GM19023 (cell line): Measurements from ENCODE around the gene WDR62.
A peak's percentile ranks its signal among the peaks of the same experiment; 100 is the strongest.
"Not testable (repeated sequence)": the region's sequence is repeated elsewhere in the genome, so short reads cannot be mapped to it uniquely, and the experiment has no call there.

Experiments
- ATAC-seq: cut with Tn5 transposase; IDR thresholded peaks from one replicate; pipeline ENCODE4 v1.9.1; 2021; ENCODE audit warnings: mild to moderate bottlenecking, moderate library complexity; ENCODE audit not compliant: unreplicated experiment

Gene WDR62

GRCh38 chr19:36106991-36107390 is 52.3 kb downstream of the WDR62 start:
- no peak for ATAC-seq

- no peak for ATAC-seq
These were observed 54.0 kb downstream of the WDR62 start for GRCh38 chr19:36108684-36109083.

- ATAC-seq, result no peak
These were observed 55.9 kb downstream of the WDR62 start, which contains the start of gene OVOL3 for GRCh38 chr19:36110487-36111199. TSS of gene OVOL3 (plus strand) at chr19:36111143. CDS start at chr19:36111203, 60 bp downstream.

- no peak for ATAC-seq
These were observed 56.5 kb downstream of the WDR62 start for GRCh38 chr19:36111200-36111539.

- no peak for ATAC-seq
These were observed 58.0 kb downstream of the WDR62 start for GRCh38 chr19:36112678-36113077.

DNA sequence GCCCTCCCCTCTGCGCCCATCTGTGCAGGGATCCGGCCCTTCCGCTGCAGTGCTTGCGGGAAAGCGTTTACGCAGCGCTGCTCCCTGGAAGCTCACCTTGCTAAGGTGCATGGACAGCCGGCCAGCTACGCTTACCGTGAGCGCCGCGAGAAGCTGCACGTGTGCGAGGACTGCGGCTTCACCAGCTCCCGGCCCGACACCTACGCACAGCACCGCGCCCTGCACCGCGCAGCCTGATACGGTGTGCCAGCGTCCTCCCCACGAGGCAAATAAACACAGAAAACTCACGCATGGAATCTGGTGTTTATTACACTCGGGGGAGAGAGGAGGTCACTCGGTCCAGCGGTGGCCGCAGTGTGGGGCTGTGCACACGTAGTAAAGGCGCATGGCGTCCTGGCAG is 58.7 kb downstream of the WDR62 start:
- no peak for ATAC-seq

DNA sequence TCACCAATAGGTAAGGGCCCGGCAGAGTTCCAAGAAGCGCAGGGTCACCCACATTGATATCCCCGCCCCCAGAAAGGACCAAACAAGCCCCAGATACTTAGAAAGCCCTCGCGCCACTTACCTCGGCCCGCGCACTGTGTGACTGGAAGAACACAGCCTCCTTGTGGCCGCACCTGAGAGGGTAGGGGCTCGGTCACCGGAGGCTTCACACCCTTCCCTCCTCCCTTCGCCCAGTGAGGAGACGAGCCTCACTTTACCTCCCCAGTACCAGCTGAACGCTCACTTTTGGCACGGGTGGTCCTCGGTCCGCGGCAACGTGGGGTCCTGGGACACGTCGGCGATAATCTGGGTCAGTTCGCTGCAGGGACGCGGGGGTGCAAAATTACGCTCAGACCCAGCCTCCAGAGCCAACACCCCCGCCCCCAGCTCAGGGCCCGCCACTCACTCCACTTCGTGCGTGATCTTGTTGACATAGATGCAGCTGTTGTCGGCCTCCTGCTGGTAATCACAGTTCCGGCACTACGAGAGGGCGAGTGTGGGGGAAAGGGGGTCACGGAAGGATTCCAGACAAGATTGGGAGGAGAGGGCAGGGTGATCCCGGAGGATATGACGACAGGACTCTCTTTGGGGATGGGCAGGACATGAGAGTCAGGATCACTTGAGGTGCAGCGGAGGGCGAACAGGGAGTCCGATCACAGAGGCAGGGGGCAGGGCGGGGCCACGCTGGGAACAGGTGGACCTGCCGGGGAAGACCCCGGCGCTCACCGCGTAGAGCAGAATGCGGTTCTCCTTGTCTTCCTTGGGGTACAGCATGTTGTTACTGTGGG is 59.4 kb downstream of the WDR62 start:
- ATAC-seq, result no peak

DNA sequence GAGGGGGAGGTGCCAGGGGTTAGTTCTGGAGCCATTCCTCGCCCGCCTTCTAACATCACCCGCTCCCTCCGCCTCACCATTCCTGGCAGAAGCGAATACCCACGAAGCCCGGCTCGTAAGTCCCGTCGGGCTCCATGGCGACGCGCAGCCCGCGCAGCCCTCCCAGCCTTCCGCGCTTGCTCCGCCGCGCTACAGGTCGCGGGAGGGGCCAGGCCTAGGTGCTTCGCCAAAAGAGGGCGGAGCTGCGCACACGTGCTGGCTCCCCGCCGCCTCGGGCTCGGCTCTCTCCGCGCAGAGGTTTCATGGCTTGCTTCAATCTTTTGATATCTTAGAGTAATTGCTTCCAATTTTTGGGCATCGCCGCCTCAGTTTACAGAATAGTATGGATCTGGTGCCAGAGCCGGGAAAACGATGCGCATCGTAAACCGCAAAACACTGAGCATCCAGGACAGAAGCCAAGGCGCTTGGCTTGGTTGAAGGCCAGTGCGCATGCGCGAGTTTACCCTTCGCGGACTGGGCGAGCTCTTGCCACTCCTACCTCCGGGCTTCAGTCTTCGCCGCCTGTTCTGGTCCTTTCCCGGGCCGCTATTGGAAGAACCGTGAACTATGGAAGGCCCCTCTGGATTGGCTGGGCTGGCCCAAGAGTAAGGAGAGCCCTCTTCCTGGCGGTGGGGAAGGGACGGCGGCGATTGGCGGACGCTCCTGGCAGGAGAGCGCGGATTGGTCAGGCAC is 60.2 kb downstream of the WDR62 start, which contains the start of gene POLR2I:
Gene POLR2I (minus strand): TSS at position 155 of the 732 bp plus-strand sequence. CDS start 19 bp downstream, at position 136.
- ATAC-seq, result peak; percentile 84

DNA sequence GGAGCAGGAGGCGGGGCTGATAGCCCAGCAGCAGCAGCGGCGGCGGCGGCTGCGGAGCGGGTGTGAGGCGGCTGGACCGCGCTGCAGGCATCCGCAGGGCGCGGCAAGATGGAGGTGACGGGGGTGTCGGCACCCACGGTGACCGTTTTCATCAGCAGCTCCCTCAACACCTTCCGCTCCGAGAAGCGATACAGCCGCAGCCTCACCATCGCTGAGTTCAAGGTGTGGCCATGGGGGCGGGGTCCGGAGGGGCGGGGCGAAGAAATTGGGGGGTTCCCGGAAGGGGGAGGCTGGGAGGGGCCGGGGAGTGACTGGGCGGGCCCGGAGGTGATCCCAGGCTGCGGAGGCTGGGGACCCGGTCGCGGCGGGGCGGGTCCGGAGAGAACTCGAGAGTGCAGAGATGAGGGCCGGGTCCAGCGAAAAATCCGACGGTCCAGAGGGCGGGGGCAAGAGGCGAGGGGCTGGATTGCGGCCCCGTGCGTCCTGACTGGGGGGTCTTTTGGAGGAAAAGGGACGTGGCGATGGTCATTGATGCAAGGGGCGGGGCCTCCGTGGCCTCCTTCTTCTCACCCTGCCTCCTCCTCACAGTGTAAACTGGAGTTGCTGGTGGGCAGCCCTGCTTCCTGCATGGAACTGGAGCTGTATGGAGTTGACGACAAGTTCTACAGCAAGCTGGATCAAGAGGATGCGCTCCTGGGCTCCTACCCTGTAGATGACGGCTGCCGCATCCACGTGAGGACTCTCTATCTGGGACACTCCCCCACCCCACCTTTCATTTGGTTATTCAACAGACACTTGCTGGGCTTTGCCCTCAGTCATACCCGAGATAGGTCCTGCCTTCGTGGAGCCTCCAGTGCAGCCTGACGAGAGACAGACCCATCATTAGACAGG is 61.0 kb downstream of the WDR62 start, which contains the start of gene TBCB:
Gene TBCB (plus strand): TSS at position 16 of the 891 bp plus-strand sequence. CDS start 93 bp downstream, at position 109.
- ATAC-seq, result peak; percentile 36

DNA sequence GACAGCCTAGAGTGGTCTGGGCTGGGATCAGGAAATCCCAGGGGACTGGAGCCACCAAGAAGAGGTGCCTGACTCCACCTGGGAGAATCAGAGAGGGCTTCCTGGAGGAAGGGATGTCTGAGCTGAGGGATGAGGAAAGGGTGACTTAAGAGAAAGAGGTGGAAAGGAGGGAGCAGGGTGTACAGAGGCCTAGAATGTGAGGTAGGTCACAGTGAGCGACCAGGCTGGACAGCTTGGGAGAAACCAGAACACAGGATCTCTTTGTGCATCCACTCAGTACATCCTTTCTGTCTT is 61.6 kb downstream of the WDR62 start:
- ATAC-seq, result no peak

GRCh38 chr19:36120092-36120983 is 65.6 kb downstream of the WDR62 start:
- no peak for ATAC-seq

- ATAC-seq, result no peak
These were observed 66.3 kb downstream of the WDR62 start for GRCh38 chr19:36120984-36121358.

DNA sequence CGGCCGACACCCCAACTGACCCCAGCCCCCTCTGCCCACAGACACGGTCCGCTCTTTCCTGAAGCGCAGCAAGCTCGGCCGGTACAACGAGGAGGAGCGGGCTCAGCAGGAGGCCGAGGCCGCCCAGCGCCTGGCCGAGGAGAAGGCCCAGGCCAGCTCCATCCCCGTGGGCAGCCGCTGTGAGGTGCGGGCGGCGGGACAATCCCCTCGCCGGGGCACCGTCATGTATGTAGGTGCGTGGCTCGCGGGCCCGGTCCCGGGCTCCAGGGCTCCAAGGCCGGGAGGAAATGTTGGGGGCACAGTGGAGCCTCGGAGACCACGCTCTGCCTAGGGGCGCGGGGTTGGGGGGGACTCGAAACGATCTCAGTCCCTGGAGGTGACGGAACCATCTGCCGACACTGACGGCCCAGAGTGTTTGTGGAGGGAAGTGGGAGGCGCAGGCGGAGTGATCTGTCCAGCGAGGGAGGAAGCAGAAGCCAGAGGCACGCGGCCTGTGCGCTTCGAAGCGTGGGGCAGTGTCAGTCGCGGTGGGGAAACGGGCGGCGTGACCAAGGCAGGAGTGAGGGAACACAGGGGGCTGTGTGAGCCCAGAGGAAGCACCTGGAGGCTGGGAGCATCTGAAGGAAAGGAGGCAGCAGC is 66.9 kb downstream of the WDR62 start:
- no peak for ATAC-seq

- no peak for ATAC-seq
These were observed 70.9 kb downstream of the WDR62 start for GRCh38 chr19:36125557-36125956.

DNA sequence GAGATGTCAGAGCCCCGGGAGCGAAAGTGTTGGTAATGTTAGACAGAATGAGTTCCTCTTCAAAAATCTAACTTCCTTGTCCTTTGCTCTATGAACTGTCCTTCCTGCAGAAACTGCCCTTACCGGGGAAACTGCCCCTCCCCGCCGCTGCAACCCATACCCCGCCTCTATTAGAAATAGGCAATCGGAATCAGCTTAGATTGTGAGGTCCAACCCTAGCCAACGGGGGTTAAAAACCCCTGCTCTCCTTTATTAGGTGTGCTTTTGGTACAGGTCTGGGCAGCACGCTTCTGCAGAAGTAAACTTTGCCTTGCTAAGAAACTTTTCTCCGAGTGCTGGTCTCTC is 73.7 kb downstream of the WDR62 start:
- no peak for ATAC-seq

DNA sequence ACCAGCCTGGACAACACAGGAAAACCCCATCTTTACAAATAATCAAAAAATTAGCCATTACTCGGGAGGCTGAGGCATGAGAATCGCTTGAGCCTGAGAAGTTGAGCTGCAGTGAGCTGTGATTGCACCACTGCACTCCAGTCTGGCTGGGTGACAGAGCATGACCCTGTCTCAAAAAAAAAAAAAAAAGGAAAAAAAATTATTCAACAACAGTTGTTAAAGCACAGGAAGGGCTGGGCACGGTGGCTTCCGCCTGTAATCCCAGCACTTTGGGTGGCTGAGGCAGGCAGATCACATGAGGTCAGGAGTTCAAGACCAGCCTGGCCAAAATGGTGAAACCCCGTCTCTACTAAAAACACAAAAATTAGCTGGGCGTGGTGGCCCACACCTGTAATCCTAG is 76.5 kb downstream of the WDR62 start:
- ATAC-seq, result not testable (repeated sequence)

GRCh38 chr19:36134867-36135266 is 80.2 kb downstream of the WDR62 start:
- ATAC-seq, result not testable (repeated sequence)

- ATAC-seq, result no peak
These were observed 82.4 kb downstream of the WDR62 start for GRCh38 chr19:36136964-36137686.

DNA sequence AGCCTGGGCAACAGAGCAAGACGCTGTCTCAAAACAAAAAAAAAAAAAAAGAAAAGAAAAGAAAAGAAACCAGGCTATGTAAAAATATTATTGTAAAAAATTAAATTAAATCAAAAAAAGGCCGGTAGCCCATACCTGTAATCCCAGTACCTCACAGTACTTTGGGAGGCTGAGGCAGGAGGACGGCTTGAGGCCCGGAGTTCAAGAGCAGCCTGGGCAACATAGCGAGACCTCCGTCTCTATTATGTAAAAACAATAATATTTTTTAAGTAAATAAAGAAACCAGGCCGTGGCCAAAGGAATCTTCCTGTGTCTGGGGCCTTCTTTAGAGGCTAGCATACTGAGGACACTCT is 84.4 kb downstream of the WDR62 start:
- no peak for ATAC-seq
